IMR-90 (cell line): ENCODE data around the gene RNPEPL1. TPM values are rescaled to one million over a fixed set of nuclear protein-coding genes. Genes with fewer than 3 reads are reported as not detected.

Experiments
- ATAC-seq: fragments of 200-7000 bp; cut with Tn5 transposase; 2 replicates; pipeline ENCODE4 v1.9.1; 2020; ENCODE audit warnings: low read depth, mild to moderate bottlenecking, moderate library complexity
- BruUV-seq: library from RNA; stranded (reverse); fragments of 400-500 nt; replicated peaks from 2 replicates; lab custom pipeline; 2021; lab: Mats Ljungman, UMichigan
- CTCF ChIA-PET: fragments of 300-600 bp; formaldehyde crosslinking; extraction: SDS; loops from one replicate; lab custom pipeline; 2021; ENCODE audit warnings: antibody characterized with exemption; lab: Yijun Ruan, JAX
- POLR2A ChIA-PET: fragments of 300-600 bp; sonication (Branson Sonifier 250); formaldehyde crosslinking; loops from one replicate; lab custom pipeline; 2022; ENCODE audit warnings: antibody characterized with exemption; ENCODE audit not compliant: unreplicated experiment; lab: Charles Lee
- DNase-seq: peaks from one replicate; pipeline ENCODE4 v3.0.0; 2013
- H2AFZ ChIP-seq: replicated peaks from 2 replicates; pipeline ENCODE3; 2013; ENCODE audit warnings: low read length, mild to moderate bottlenecking; ENCODE audit not compliant: poor library complexity
- H2AK5ac ChIP-seq: 2 replicates; pipeline ENCODE4 v1.6.1; 2013; ENCODE audit warnings: low read depth, low read length, inconsistent platforms
- H2AK9ac ChIP-seq: replicated peaks from 2 replicates; pipeline ENCODE3; 2013; ENCODE audit warnings: mild to moderate bottlenecking, low read depth, low read length, moderate library complexity; ENCODE audit not compliant: poor library complexity
- H2BK120ac ChIP-seq: 2 replicates; pipeline ENCODE4 v1.6.1; 2013; ENCODE audit warnings: low read depth, low read length, inconsistent platforms
- H2BK15ac ChIP-seq: 3 replicates; pipeline ENCODE4 v1.6.1; 2013; ENCODE audit warnings: low read depth, low read length, inconsistent platforms
- H2BK20ac ChIP-seq: 2 replicates; pipeline ENCODE4 v1.6.1; 2013; ENCODE audit warnings: low read depth, mild to moderate bottlenecking, inconsistent platforms, low read length, moderate library complexity
- H2BK5ac ChIP-seq: 2 replicates; pipeline ENCODE4 v1.6.1; 2013; ENCODE audit warnings: mild to moderate bottlenecking, low read depth, low read length, inconsistent platforms; ENCODE audit not compliant: poor library complexity, severe bottlenecking
- H3K14ac ChIP-seq: replicated peaks from 2 replicates; pipeline ENCODE4 v1.6.1; 2013; ENCODE audit warnings: low read depth, low read length, inconsistent platforms
- H3K18ac ChIP-seq: 2 replicates; pipeline ENCODE4 v1.6.1; 2013; ENCODE audit warnings: low read depth, low read length, control low read depth
- H3K23ac ChIP-seq: 2 replicates; pipeline ENCODE4 v1.6.1; 2013; ENCODE audit warnings: low read depth, low read length, inconsistent platforms
- H3K27ac ChIP-seq: 2 replicates; pipeline ENCODE4 v1.5.1; 2013; ENCODE audit warnings: mild to moderate bottlenecking, control low read depth, low read length; ENCODE audit not compliant: insufficient read depth
- H3K27me3 ChIP-seq: 2 replicates; pipeline ENCODE4 v1.6.1; 2013; ENCODE audit warnings: low read length; ENCODE audit not compliant: control insufficient read depth, insufficient read depth
- H3K36me3 ChIP-seq: 2 replicates; pipeline ENCODE4 v1.6.1; 2013; ENCODE audit warnings: low read length, mixed read lengths; ENCODE audit not compliant: control insufficient read depth, insufficient read depth
- H3K4ac ChIP-seq: 2 replicates; pipeline ENCODE4 v1.6.1; 2013; ENCODE audit warnings: low read depth, low read length, inconsistent platforms
- H3K4me1 ChIP-seq: 2 replicates; pipeline ENCODE4 v1.6.1; 2013; ENCODE audit warnings: low read length, mixed read lengths; ENCODE audit not compliant: control insufficient read depth, insufficient read depth
- H3K4me2 ChIP-seq: 2 replicates; pipeline ENCODE4 v1.6.1; 2013; ENCODE audit warnings: low read depth, mild to moderate bottlenecking, control low read depth, low read length, moderate library complexity
- H3K4me3 ChIP-seq: 2 replicates; pipeline ENCODE4 v1.5.1; 2013; ENCODE audit warnings: low read depth, mild to moderate bottlenecking, control low read depth, low read length, moderate library complexity; ENCODE audit not compliant: insufficient read depth
- H3K56ac ChIP-seq: 2 replicates; pipeline ENCODE4 v1.6.1; 2013; ENCODE audit warnings: low read length, inconsistent platforms; ENCODE audit not compliant: insufficient read depth; ENCODE audit errors: extremely low read depth
- H3K79me1 ChIP-seq, 2 experiments: 2 replicates each; pipeline ENCODE4 v1.6.1; 2013; ENCODE audit warnings: low read length in 2 of 2, inconsistent platforms in 1 of 2, low read depth in 1 of 2
- H3K9ac ChIP-seq: 2 replicates; pipeline ENCODE4 v1.6.1; 2013; ENCODE audit warnings: low read depth, low read length, control low read depth
- H3K9me1 ChIP-seq: 2 replicates; pipeline ENCODE4 v1.6.1; 2013; ENCODE audit warnings: low read length, inconsistent platforms; ENCODE audit not compliant: insufficient read depth
- H3K9me3 ChIP-seq: 2 replicates; pipeline ENCODE4 v1.6.1; 2013; ENCODE audit warnings: low read length; ENCODE audit not compliant: control insufficient read depth, insufficient read depth
- H4K20me1 ChIP-seq: 2 replicates; pipeline ENCODE4 v1.6.1; 2013; ENCODE audit warnings: low read length, inconsistent platforms; ENCODE audit not compliant: insufficient read depth
- H4K5ac ChIP-seq: 2 replicates; pipeline ENCODE4 v1.6.1; 2013; ENCODE audit warnings: mild to moderate bottlenecking, low read depth, low read length, control low read depth
- H4K8ac ChIP-seq, 2 experiments: 2 replicates each; pipeline ENCODE4 v1.6.1; 2013; ENCODE audit warnings: low read depth in 2 of 2, low read length in 2 of 2, control low read depth in 1 of 2, inconsistent platforms in 1 of 2
- H4K91ac ChIP-seq: 2 replicates; pipeline ENCODE4 v1.6.1; 2013; ENCODE audit warnings: low read depth, low read length, inconsistent platforms; ENCODE audit not compliant: insufficient read depth
- BHLHE40 ChIP-seq: fragments of 150-350 bp; IDR thresholded peaks from 2 replicates; pipeline ENCODE4 v1.6.1; 2016; ENCODE audit warnings: mild to moderate bottlenecking, low read depth, low read length
- CEBPB ChIP-seq: IDR thresholded peaks from 2 replicates; pipeline ENCODE4 v1.6.1; 2012; ENCODE audit warnings: low read depth, low read length, improper control_type of control experiment
- CHD1 ChIP-seq: IDR thresholded peaks from 2 replicates; pipeline ENCODE4 v1.6.1; 2012; ENCODE audit warnings: low read depth, low read length, improper control_type of control experiment
- FOS ChIP-seq: fragments of 150-350 bp; IDR thresholded peaks from 2 replicates; pipeline ENCODE4 v1.6.1; 2016; ENCODE audit warnings: low read depth, low read length
- MAFK ChIP-seq: IDR thresholded peaks from 2 replicates; pipeline ENCODE4 v1.6.1; 2012; ENCODE audit warnings: low read depth, low read length, improper control_type of control experiment
- MAZ ChIP-seq: IDR thresholded peaks from 2 replicates; pipeline ENCODE4 v1.6.1; 2012; ENCODE audit warnings: low read depth, mild to moderate bottlenecking, low read length, improper control_type of control experiment, moderate library complexity, borderline replicate concordance
- MXI1 ChIP-seq: IDR thresholded peaks from 2 replicates; pipeline ENCODE4 v1.6.1; 2012; ENCODE audit warnings: low read depth, mild to moderate bottlenecking, low read length, moderate library complexity, borderline replicate concordance
- NFE2L2 ChIP-seq: fragments of 150-350 bp; IDR thresholded peaks from 2 replicates; pipeline ENCODE4 v1.6.1; 2016; ENCODE audit warnings: low read depth, mild to moderate bottlenecking, low read length
- POLR2A ChIP-seq: IDR thresholded peaks from 2 replicates; pipeline ENCODE4 v1.6.1; 2012; ENCODE audit warnings: mild to moderate bottlenecking, low read depth, low read length
- RAD21 ChIP-seq: IDR thresholded peaks from 2 replicates; pipeline ENCODE4 v1.6.1; 2012; ENCODE audit warnings: low read length, improper control_type of control experiment
- RCOR1 ChIP-seq: IDR thresholded peaks from 2 replicates; pipeline ENCODE4 v1.6.1; 2012; ENCODE audit warnings: mild to moderate bottlenecking, low read length, improper control_type of control experiment; ENCODE audit not compliant: insufficient replicate concordance
- RFX5 ChIP-seq: IDR thresholded peaks from 2 replicates; pipeline ENCODE4 v1.8.0; 2012; ENCODE audit warnings: low read depth, mild to moderate bottlenecking, low read length, moderate library complexity
- SMC3 ChIP-seq: fragments of 150-350 bp; IDR thresholded peaks from 2 replicates; pipeline ENCODE4 v1.6.1; 2016; ENCODE audit warnings: low read depth, mild to moderate bottlenecking, antibody characterized with exemption, low read length, moderate library complexity
- USF2 ChIP-seq: fragments of 150-350 bp; IDR thresholded peaks from 2 replicates; pipeline ENCODE4 v1.6.1; 2017; ENCODE audit warnings: mild to moderate bottlenecking, antibody characterized with exemption, low read length, low read depth
- WGBS, 2 experiments: methylation state at CpG; one replicate each; pipeline versions ENCODE4 v1.1.5 to v1.1.7; 2013; ENCODE audit warnings: missing lambda C conversion rate in 2 of 2; ENCODE audit not compliant: insufficient read length in 1 of 2; ENCODE audit errors: extremely low coverage in 2 of 2; 5-methylcytosine and 5-hydroxymethylcytosine counted together
- dilution Hi-C: fragments of 300-500 bp; cut with HindIII; formaldehyde crosslinking; loops from one replicate; pipeline ENCODE4 v1.14.3; 2018; ENCODE audit warnings: low sequenced_read_pairs; ENCODE audit not compliant: unreplicated experiment
- in situ Hi-C: fragments of 300-500 bp; cut with MboI; formaldehyde crosslinking; loops from 3 replicates; pipeline ENCODE4 v1.14.3; 2019; ENCODE audit warnings: low sequenced_read_pairs, inconsistent platforms, mixed read lengths
- intact Hi-C: fragments of 100-400 bp; cut with micrococcal nuclease; formaldehyde crosslinking; loops from 2 replicates; pipeline ENCODE4 v1.10.0; 2022
- polyA plus RNA-seq, 3 experiments: library from polyadenylated mRNA; depleted of rRNA; stranded (reverse); fragments of >200 nt; gene quantifications; 2 replicates each; pipeline ENCODE4 v1.2.3, GENCODE V29; 2012; ENCODE audit warnings: low replicate concordance in 1 of 3
- total RNA-seq: library from RNA; depleted of rRNA; stranded (reverse); fragments of >200 nt; gene quantifications from 2 replicates; pipeline ENCODE4 v1.2.3, GENCODE V29; 2012
- TF ChIP-seq, protein P1 (sequence below): conservative IDR thresholded peaks from 2 replicates; pipeline ENCODE4 v1.5.1; 2012; ENCODE audit warnings: mild to moderate bottlenecking, low read depth, low read length, improper control_type of control experiment
- TF ChIP-seq, protein P2 (sequence below): fragments of 150-350 bp; IDR thresholded peaks from 2 replicates; pipeline ENCODE4 v1.6.1; 2016; ENCODE audit warnings: low read depth, mild to moderate bottlenecking, low read length, moderate library complexity, borderline replicate concordance

The RNPEPL1 gene
- total and polyA plus RNA-seq, 2 of the 4 experiments (the other 2 are of a cell fraction): 3.8 to 18.7 TPM

- Histone ChIP-seq H4K20me1 (no peaks in the 10 kb centered on the region), H3K56ac (no peak overlapping the region), H3K4me1 (peaks cover 8% of the 10 kb centered on the region), H4K91ac (no peak overlapping the region), H3K36me3 (no peaks in the 10 kb centered on the region), H4K8ac (no peak overlapping the region), H3K4me2 (no peak overlapping the region), H3K4me3 (no peak overlapping the region), H2AK9ac (no peak overlapping the region), H3K9ac (no peak overlapping the region), H3K4ac (no peak overlapping the region), H3K27me3 (no peaks in the 10 kb centered on the region), H3K9me3 (no peaks in the 10 kb centered on the region; the same call in none of the 2 replicates), H3K9me1 (no peaks in the 10 kb centered on the region), H3K23ac (no peak overlapping the region), H2AFZ (no peak overlapping the region), H3K79me1 (no peaks in the 10 kb centered on the region), H3K18ac (no peak overlapping the region), H3K27ac (no peak overlapping the region), H2BK15ac (no peak overlapping the region), H2BK120ac (no peak overlapping the region), H2BK5ac (no peak overlapping the region), H3K14ac (no peak overlapping the region), H2AK5ac (no peak overlapping the region), H2BK20ac (no peak overlapping the region), H4K5ac (no peak overlapping the region)
- no CpG with 5 or more reads among the region's 2 CpGs for WGBS, 2 experiments
- no TSS peak for BruUV-seq
- POLR2A ChIA-PET: no interaction called here
- ATAC-seq (no peak), DNase-seq (no peak)
- CTCF ChIA-PET: no interaction called here
- dilution Hi-C loops: no loop called here
- intact Hi-C loops: no loop called here
- in situ Hi-C loops: no loop called here
- TF ChIP-seq SMC3: no peak
- no peak for TF ChIP-seq RFX5
- TF ChIP-seq MAZ: no peak
- no peak for TF ChIP-seq BHLHE40
- TF ChIP-seq, protein P1, sequence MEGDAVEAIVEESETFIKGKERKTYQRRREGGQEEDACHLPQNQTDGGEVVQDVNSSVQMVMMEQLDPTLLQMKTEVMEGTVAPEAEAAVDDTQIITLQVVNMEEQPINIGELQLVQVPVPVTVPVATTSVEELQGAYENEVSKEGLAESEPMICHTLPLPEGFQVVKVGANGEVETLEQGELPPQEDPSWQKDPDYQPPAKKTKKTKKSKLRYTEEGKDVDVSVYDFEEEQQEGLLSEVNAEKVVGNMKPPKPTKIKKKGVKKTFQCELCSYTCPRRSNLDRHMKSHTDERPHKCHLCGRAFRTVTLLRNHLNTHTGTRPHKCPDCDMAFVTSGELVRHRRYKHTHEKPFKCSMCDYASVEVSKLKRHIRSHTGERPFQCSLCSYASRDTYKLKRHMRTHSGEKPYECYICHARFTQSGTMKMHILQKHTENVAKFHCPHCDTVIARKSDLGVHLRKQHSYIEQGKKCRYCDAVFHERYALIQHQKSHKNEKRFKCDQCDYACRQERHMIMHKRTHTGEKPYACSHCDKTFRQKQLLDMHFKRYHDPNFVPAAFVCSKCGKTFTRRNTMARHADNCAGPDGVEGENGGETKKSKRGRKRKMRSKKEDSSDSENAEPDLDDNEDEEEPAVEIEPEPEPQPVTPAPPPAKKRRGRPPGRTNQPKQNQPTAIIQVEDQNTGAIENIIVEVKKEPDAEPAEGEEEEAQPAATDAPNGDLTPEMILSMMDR: no peak
- no peak for TF ChIP-seq NFE2L2
- no peak for TF ChIP-seq MXI1
- TF ChIP-seq RCOR1: no peak
- TF ChIP-seq POLR2A: no peak
- TF ChIP-seq MAFK: no peak
- TF ChIP-seq FOS: no peak
- TF ChIP-seq, protein P2, sequence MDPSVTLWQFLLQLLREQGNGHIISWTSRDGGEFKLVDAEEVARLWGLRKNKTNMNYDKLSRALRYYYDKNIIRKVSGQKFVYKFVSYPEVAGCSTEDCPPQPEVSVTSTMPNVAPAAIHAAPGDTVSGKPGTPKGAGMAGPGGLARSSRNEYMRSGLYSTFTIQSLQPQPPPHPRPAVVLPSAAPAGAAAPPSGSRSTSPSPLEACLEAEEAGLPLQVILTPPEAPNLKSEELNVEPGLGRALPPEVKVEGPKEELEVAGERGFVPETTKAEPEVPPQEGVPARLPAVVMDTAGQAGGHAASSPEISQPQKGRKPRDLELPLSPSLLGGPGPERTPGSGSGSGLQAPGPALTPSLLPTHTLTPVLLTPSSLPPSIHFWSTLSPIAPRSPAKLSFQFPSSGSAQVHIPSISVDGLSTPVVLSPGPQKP: no peak
- TF ChIP-seq USF2: no peak
- no peak for TF ChIP-seq RAD21
- TF ChIP-seq CEBPB: no peak
- no peak for TF ChIP-seq CHD1
Measured at GRCh38 chr2:240615396-240615795, 47.1 kb downstream of the RNPEPL1 start.
